ENCODE results near the gene SLC6A2. TPM values are rescaled to one million over a fixed set of nuclear protein-coding genes. Genes with fewer than 3 reads are reported as not detected.

The SLC6A2 gene
- total RNA-seq, 4 donors from 2014 or later: 18.4 to 30.2 (median 23.0) TPM

Other genes with a start within 250 kb of the SLC6A2 start
- 100 to 1,000 TPM in 2 of 4 donors, 10 to 100 TPM in 2; 71.4 to 175 (median 120) TPM for gene MMP2, start 176.8 kb upstream of the SLC6A2 start, total RNA-seq
- gene LPCAT2, start 146.9 kb upstream of the SLC6A2 start, total RNA-seq: 10 to 100 TPM; 12.1 to 19.7 (median 18.1) TPM
- gene CAPNS2, start 89.3 kb upstream of the SLC6A2 start, total RNA-seq: 100 to 1,000 TPM; 101 to 177 (median 170) TPM
- gene CES1, start 177.1 kb downstream of the SLC6A2 start, total RNA-seq: 1 to 10 TPM; 3.0 to 6.0 (median 3.5) TPM
- under 1 TPM in 2 of 4 donors, not detected in 2; 0.30 to 0.60 TPM for gene CES5A, start 219.4 kb downstream of the SLC6A2 start, total RNA-seq

Data from suprapubic skin (tissue), 4 donors.